Tibial nerve (tissue), 4 donors: ENCODE results near the gene FHL3. TPM values are rescaled to one million over a fixed set of nuclear protein-coding genes. Genes with fewer than 3 reads are reported as not detected.

Experiments used
- DNase-seq, 2 donors: peaks; one replicate each; pipeline ENCODE4 v3.0.0-alpha.2; 2019; ENCODE audit warnings: low spot score in 2 of 2
- H3K27ac ChIP-seq, 4 donors: fragments of 200-600 bp; sonication (generic) in 3 of 4; one replicate each; pipeline ENCODE4 v1.5.1; 2017 to 2019; ENCODE audit warnings: mild to moderate bottlenecking in 1 of 4
- H3K27me3 ChIP-seq, 2 donors: fragments of 200-600 bp; sonication (generic) in 1 of 2; one replicate each; pipeline versions ENCODE4 v1.5.1 to v1.6.0; 2017 to 2019
- H3K36me3 ChIP-seq, 3 donors: fragments of 200-600 bp; sonication (generic); one replicate each; pipeline ENCODE4 v1.5.1; 2018 to 2019
- H3K4me1 ChIP-seq, 4 donors: fragments of 200-600 bp; sonication (generic) in 3 of 4; one replicate each; pipeline ENCODE4 v1.5.1; 2017 to 2019
- H3K4me3 ChIP-seq, 4 donors: fragments of 200-600 bp; sonication (generic) in 3 of 4; one replicate each; pipeline ENCODE4 v1.5.1; 2017 to 2019; ENCODE audit warnings: mild to moderate bottlenecking in 1 of 4, moderate library complexity in 1 of 4
- H3K9me3 ChIP-seq, 4 donors: fragments of 200-600 bp; sonication (generic) in 3 of 4; one replicate each; pipeline ENCODE4 v1.5.1; 2017 to 2019
- EP300 ChIP-seq, 2 donors: sonication (generic); formaldehyde crosslinking; IDR thresholded peaks; one replicate each; pipeline ENCODE4 v1.6.1; 2017; ENCODE audit warnings: antibody characterized with exemption in 2 of 2, mild to moderate bottlenecking in 1 of 2
- POLR2A ChIP-seq, 2 donors: fragments of 450-650 bp; IDR thresholded peaks; one replicate each; pipeline ENCODE4 v1.6.1; 2017; ENCODE audit warnings: antibody characterized with exemption in 2 of 2, mild to moderate bottlenecking in 2 of 2, moderate library complexity in 2 of 2
- WGBS, 2 donors: methylation state at CpG; one replicate each; pipeline ENCODE4 v1.1.5; 2018; 5-methylcytosine and 5-hydroxymethylcytosine counted together
- total RNA-seq, 4 donors: library from RNA; depleted of rRNA; stranded (reverse); fragments of >200 nt; gene quantifications; one replicate each; pipeline ENCODE4 v1.1.0, GENCODE V29; 2016
- TF ChIP-seq, protein P1 (sequence below), 5 experiments: fragments of 200-600 bp in 3 of 5; fragments of 450-650 bp in 2 of 5; sonication (generic) in 3 of 5; IDR thresholded peaks; one replicate each; pipeline ENCODE4 v1.5.1; 2016 to 2019; ENCODE audit warnings: antibody characterized with exemption in 5 of 5, mild to moderate bottlenecking in 3 of 5, moderate library complexity in 2 of 5

FHL3 gene
- total RNA-seq, 4 donors from 2014 or later: 25.1 to 32.7 (median 26.6) TPM

DNA sequence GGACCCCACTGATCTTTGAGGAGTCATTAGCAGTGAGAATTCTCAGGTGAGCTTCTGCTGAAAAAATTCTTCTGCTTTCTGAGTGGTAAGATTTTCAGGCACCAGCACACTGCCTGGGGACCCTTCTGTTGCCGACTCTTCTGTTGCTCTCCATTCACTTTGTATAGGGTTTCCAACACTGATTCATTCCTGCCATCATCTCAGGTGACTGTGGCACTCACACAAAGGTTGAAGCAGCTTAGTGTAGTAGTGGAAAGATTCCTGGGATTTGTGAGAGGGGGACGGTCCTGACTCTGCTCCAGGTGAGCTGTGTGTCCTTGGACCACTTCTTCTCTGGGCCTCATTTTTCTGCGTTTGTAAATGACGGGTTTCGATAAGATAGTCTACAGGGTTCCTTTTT lies 16.7 kb upstream of the FHL3 start:
- DNase-seq: no peak

DNA sequence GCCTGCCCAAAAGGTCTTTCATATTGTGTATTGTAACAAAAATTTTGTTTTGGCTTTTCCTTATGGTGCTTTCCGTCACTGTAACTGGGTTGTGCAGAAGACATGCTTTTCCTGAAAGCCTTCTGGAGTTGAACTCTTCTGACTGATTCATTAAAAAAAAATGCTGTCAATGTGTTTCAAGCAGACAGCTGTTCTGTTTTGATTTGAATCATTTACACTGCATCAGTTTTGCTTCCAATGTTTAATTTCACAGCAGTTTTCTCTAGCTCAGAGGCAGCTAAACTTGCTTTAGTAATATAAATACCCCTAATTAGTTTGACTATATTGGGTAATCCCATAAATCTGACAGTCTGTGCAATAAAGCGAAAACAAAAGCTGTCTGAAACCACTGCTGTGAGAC lies 15.1 kb upstream of the FHL3 start:
- DNase-seq: no peak
- WGBS, 2 donors: 91 to 92% methylated on average over 2 of the region's 2 CpGs
- H3K4me3 ChIP-seq: no peak overlapping the region

More for the DNA sequence above, 16.7 kb upstream of the FHL3 start:
- Histone ChIP-seq H3K9me3 (no peaks in the 10 kb centered on the region), H3K4me3 (no peak overlapping the region), H3K4me1 (peaks cover 0 to 21% (median 1%) of the 10 kb centered on the region in 4 donors), H3K36me3 (peaks cover 10 to 88% (median 22%) of the 10 kb centered on the region in 3 donors), H3K27me3 (no peaks in the 10 kb centered on the region), H3K27ac (peak overlapping the region in 2 of 4 donors; percentile 14)
- WGBS, 2 donors: 94 to 95% methylated on average over 5 of the region's 5 CpGs
- TF ChIP-seq EP300 (IDR thresholded peaks at IDR 0.05) (no peak), POLR2A (IDR thresholded peaks at IDR 0.05) (no peak)
- TF ChIP-seq, protein P1, sequence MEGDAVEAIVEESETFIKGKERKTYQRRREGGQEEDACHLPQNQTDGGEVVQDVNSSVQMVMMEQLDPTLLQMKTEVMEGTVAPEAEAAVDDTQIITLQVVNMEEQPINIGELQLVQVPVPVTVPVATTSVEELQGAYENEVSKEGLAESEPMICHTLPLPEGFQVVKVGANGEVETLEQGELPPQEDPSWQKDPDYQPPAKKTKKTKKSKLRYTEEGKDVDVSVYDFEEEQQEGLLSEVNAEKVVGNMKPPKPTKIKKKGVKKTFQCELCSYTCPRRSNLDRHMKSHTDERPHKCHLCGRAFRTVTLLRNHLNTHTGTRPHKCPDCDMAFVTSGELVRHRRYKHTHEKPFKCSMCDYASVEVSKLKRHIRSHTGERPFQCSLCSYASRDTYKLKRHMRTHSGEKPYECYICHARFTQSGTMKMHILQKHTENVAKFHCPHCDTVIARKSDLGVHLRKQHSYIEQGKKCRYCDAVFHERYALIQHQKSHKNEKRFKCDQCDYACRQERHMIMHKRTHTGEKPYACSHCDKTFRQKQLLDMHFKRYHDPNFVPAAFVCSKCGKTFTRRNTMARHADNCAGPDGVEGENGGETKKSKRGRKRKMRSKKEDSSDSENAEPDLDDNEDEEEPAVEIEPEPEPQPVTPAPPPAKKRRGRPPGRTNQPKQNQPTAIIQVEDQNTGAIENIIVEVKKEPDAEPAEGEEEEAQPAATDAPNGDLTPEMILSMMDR (IDR thresholded peaks at IDR 0.05): no peak

DNA sequence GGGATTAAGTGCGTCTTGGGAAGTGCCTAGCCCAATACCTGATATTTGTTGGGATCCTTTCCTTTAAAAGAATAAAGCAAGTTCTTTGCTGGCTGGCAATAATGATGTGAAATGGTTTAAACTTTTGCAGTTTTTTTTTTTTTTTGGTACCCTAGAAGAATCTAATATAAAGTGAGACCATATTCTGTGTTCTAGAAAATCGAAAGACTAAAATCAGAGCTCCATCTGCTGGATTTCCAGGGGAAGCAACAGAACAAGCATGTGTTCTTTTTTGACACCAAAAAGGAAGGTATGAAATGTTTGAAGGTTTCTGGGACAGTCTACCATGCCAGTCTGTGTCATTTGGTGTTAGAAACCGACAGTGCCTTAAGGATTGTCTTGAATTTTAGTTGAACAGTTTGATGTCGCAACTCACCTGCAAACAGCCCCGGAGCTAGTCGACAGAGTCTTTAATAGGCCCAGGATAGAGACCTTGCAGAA lies 13.6 kb upstream of the FHL3 start:
- Histone ChIP-seq H3K4me3 (no peak overlapping the region), H3K27me3 (no peaks in the 10 kb centered on the region), H3K27ac (peak overlapping the region in 1 of 4 donors; percentile 93), H3K4me1 (peaks cover 0 to 48% (median 22%) of the 10 kb centered on the region in 4 donors), H3K9me3 (no peaks in the 10 kb centered on the region), H3K36me3 (peaks cover 5 to 66% (median 9%) of the 10 kb centered on the region in 3 donors)
- WGBS, 2 donors: 66 to 74% methylated on average over 6 of the region's 6 CpGs
- no peak for DNase-seq
- TF ChIP-seq POLR2A (IDR thresholded peaks at IDR 0.05): no peak
- TF ChIP-seq, protein P1 (IDR thresholded peaks at IDR 0.05): peak in 4 of 5 experiments; percentile 39 to 62 (median 62)

More for the DNA sequence above, 15.1 kb upstream of the FHL3 start:
- peaks cover 0 to 34% (median 14%) of the 10 kb centered on the region in 4 donors for H3K4me1 ChIP-seq
- TF ChIP-seq POLR2A (IDR thresholded peaks at IDR 0.05) (no peak), EP300 (IDR thresholded peaks at IDR 0.05) (no peak)
- TF ChIP-seq, protein P1 (IDR thresholded peaks at IDR 0.05): no peak
- no peak overlapping the region for H3K27ac ChIP-seq
- H3K36me3 ChIP-seq: peaks cover 6 to 76% (median 18%) of the 10 kb centered on the region in 3 donors
- no peaks in the 10 kb centered on the region for H3K27me3 ChIP-seq
- no peaks in the 10 kb centered on the region for H3K9me3 ChIP-seq

DNA sequence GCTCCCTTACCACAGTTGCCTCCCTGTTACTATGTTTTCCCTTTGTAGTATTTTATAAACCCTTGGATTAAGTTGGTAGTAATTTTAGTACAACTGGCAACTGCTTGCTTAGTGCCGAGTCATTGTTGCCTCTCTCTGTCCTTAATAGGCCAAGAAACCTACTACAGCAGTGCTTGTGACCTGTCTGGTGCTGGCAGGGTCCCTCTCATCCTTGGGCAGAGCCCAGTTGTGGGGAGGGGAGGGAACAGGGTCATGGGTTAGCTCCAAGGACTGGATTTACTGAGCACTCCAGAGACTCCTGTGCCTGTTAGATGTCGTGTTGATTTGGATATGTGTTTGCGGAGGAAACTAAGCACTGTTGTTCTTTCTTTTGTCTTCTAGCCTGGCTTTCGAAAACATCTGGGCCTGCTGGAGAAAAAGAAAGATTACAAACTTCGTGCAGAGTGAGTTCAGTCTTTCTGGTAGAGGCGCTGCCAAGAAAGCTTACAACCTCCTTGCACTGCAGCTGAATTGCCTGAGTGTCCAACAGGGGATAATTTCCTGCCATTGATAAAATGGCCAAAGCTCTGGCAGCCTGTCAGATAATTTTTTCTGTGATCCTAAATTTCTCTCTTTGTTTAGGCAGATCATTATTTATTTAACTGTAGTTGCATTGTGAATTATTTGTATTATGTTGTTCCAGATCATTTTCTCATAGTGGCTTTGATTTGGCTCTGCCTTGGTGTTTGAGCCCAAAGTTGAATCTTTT lies 10.8 kb upstream of the FHL3 start:
- no peak overlapping the region for H3K4me3 ChIP-seq
- peaks cover 0 to 38% (median 9%) of the 10 kb centered on the region in 3 donors for H3K36me3 ChIP-seq
- peaks cover 0 to 57% (median 30%) of the 10 kb centered on the region in 4 donors for H3K4me1 ChIP-seq
- WGBS, 2 donors: 17% methylated on average over 6 of the region's 6 CpGs
- DNase-seq: no peak
- peak overlapping the region; percentile 43 to 94 (median 78) for H3K27ac ChIP-seq
- H3K27me3 ChIP-seq: no peaks in the 10 kb centered on the region
- no peaks in the 10 kb centered on the region for H3K9me3 ChIP-seq
- TF ChIP-seq EP300 (IDR thresholded peaks at IDR 0.05): no peak
- TF ChIP-seq POLR2A (IDR thresholded peaks at IDR 0.05): no peak
- TF ChIP-seq, protein P1 (IDR thresholded peaks at IDR 0.05): no peak
